Choroid plexus epithelial cell (primary cell): Measurements from ENCODE around the gene STAP2.

ENCODE experiments used
- DNase-seq: peaks from one replicate; pipeline ENCODE4 v3.0.0-alpha.2; 2010; ENCODE audit warnings: low read depth
- H3K4me3 ChIP-seq: 2 replicates; pipeline ENCODE4 v1.5.1; 2011; ENCODE audit warnings: low read depth, mild to moderate bottlenecking, control low read depth, low read length, moderate library complexity
- TF ChIP-seq, protein P1 (sequence below): conservative IDR thresholded peaks from 2 replicates; pipeline ENCODE4 v1.5.1; 2011; ENCODE audit warnings: low read depth, mild to moderate bottlenecking, control low read depth, inconsistent platforms, low read length, moderate library complexity

Gene STAP2

DNA sequence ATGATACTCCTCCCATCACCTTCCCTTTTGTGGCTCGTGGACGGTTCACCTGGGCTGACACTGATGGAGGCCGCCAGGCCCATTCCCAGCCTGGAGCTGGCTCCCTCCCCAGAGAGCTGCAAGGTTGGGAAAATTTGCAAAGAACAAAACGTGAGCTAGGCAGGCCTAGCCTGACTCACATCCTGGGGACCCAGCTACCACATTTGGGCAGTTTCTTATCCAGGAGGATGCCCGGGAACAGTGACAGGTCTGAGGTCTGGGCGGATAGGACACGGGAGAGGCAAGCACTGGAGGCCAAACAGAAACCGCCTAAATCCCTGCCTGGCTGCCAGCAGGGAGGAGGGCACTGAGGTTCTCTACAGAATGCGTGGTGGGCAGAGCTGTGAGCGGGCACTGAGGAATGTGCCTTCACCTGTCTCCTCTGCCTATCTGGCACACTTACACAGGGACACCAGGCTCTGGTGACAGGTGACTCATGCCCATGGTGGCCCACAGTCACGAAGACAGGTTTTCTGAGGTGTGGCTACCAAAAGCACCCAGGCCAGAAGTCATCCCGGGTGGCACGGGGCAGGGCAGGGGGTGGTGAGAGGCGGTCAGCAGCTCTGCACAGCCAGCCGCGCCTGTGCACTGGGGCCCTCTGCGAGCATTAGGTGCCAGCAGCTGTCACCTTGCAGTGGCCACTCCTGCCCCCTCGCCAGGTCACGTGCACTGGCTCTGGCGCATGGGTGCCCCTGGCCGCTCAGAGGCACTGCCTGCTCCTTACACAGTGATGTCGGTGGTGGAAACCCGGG is 38.6 kb upstream of the STAP2 start:
- TF ChIP-seq, protein P1, sequence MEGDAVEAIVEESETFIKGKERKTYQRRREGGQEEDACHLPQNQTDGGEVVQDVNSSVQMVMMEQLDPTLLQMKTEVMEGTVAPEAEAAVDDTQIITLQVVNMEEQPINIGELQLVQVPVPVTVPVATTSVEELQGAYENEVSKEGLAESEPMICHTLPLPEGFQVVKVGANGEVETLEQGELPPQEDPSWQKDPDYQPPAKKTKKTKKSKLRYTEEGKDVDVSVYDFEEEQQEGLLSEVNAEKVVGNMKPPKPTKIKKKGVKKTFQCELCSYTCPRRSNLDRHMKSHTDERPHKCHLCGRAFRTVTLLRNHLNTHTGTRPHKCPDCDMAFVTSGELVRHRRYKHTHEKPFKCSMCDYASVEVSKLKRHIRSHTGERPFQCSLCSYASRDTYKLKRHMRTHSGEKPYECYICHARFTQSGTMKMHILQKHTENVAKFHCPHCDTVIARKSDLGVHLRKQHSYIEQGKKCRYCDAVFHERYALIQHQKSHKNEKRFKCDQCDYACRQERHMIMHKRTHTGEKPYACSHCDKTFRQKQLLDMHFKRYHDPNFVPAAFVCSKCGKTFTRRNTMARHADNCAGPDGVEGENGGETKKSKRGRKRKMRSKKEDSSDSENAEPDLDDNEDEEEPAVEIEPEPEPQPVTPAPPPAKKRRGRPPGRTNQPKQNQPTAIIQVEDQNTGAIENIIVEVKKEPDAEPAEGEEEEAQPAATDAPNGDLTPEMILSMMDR: no peak
- no peak overlapping the region for H3K4me3 ChIP-seq
- DNase-seq: no peak

DNA sequence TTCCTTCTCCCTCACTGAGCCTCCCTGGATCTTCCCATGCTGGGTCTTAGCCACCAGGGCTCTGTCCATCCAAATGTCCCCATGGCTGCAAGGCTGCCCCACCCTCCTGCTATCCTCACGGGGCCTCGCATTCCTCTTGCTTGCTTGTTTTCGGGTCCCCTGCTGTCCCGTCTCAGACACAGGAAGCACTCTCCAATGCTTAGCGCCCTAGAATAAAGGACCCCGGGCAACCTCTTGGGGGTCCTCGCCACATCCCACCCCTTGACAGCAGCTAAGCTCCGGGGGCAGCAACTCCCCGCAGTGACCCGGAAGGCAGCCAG is 38.0 kb upstream of the STAP2 start:
- no peak for DNase-seq
- TF ChIP-seq, protein P1: no peak
- no peak overlapping the region for H3K4me3 ChIP-seq

DNA sequence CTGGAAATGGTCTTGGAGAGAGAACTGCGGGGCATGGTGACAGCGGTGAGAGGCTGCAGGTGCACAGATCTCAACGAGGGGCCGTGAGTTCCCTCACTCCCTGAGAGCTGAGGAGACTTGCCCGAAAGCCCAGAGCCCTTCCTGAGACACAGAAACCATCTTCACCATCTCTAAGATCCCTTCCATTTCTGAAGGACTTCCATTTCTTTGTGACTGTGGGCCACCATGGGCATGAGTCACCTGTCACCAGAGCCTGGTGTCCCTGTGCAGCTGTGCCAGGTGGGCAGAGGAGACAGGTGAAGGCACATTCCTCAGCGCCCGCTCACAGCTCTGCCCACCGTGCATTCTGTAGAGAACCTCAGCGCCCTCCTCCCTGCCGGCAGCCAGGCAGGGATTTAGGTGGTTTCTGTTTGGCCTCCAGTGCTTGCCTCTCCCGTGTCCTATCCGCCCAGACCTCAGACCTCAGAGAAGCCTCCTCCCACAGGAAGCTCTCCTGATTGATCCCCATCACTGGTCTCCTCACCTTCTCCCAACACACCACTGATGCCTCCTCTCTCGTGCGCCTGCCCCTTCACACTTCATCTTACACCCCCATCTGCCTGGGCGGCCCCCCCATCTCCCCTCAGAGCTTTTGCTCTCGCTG is 37.5 kb upstream of the STAP2 start:
- H3K4me3 ChIP-seq: no peak overlapping the region
- no peak for DNase-seq

DNA sequence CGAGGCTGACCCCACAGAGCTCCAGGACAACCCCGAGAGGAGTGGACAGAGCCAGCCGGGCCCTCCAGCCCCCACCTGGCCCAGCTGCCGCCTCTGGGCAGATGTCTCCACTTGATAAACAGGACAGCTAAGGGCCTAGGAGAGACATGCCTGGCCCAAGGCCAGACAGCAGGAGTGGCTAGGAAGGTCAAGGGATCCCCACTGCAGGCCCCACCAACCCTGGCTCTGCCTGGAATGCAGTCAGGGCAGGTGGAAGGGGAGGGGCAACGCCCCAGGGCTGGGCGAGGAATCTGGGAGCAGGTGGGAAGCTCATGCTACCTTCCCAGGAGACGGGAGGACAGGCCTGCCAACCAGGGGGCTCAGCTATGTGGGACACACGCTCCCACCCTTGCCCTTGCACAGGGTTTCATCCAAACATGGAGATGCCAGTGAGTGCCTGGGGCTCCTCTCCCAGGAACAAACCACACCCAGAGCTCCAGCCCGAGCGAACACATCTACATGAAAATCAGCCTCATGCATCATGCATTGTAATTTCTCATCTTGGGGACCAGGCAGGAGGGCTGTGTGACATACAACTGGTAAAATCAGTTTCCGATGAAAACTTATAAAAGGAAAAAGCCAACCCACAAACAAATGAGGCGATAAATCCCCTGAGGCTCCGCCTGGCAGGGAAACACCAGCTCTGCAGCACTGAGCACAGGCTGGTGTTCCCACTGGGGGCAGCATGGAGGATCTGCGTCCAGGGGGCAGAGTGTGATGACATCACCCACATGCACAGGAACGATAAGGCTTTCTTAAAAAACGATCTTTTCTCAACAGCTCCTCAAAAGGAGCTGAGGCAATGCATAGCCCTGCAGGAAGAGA is 36.8 kb upstream of the STAP2 start:
- no peak overlapping the region for H3K4me3 ChIP-seq
- peak; percentile 67 for DNase-seq
- TF ChIP-seq, protein P1: peak; percentile 60

More for the DNA sequence above, 37.5 kb upstream of the STAP2 start:
- TF ChIP-seq, protein P1: no peak

DNA sequence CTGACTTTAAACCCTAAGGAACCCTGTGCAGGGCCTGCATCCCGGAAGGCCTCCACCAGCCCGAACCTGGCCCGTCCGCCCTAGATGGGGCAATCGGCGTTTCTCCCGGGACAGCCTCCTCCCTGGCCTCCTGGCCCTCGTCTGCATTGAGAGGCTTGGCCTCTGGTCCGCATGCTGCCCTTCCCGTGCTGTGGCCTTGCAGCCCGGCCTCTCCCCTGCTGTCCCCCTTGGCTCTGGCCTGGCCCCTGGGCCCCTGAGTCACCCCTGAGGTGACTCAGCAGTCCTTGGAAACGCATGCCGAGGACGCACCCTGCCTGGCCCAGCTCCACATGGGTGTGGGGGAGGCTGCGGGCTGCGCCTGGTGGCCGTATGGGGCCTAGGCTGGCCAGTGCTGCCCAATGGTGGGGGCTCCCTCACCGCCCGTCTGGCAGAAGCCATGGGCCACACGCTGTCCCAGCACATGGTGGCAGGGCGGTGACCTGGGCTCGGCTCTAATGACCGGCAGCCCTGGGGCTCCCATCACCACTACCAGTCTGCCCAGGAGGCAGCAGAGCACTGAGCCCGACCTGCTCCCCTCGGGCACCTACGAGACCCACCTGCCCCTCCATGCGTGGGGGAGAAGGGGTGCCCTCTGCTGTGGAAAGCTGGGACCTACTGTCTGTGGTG is 36.0 kb upstream of the STAP2 start:
- TF ChIP-seq, protein P1: no peak
- no peak overlapping the region for H3K4me3 ChIP-seq
- peak; percentile 64 for DNase-seq

DNA sequence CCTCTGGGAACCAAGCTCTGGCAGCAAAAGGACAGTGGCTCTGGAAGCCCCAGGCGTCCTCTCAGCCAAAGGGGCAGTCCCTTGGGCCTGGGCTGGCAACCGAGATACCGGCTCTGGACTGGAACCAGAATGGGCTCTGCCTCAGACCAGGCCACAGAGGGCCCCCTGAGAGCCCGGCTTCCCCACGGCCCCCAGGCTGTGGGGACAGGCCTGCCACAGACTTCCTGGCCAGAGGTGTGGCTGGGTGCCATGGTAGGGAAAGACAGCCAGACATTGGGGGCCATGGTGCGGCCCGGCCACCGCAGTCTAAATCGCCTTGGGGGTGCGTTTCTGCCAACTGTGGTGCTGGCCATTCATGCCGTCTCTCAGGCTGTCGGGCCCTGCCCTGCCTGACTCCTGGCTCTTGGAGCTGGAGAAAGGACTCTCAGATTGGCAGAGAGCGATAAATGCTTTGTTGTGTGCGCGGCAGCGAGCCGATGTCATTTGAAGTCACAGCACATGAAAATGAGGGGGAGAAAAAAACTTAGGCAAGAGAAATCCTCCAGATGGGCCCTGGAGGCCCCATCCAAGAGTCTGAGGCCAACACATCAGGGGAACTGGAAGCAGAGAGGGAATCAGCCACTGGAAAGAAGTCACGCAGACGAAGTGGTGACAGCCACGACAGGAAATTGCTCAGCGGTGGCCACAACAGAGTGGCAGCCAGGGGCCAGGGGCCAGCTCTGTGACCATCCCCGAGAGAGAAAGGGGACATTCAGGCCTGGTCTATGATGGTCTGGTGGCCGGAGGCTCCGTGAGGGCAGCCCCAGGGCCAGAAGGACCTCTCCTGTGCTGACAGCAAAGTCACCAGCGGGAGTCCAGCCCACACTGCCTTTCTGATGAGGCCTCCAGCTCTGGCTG is 35.2 kb upstream of the STAP2 start:
- H3K4me3 ChIP-seq: no peak overlapping the region
- no peak for DNase-seq
- TF ChIP-seq, protein P1: no peak
